SK-N-SH (cell line): ENCODE data around the gene GALNT14. TPM values are rescaled to one million over a fixed set of nuclear protein-coding genes. Genes with fewer than 3 reads are reported as not detected.

Source experiments
- CTCF ChIA-PET: fragments of 300-600, 350-600 bp; formaldehyde crosslinking; extraction: SDS; loops from one replicate; lab custom pipeline; 2021; lab: Yijun Ruan, JAX
- POLR2A ChIA-PET: fragments of 350-600 bp; sonication (Branson Sonifier 250); formaldehyde crosslinking; extraction: SDS; loops from one replicate; lab custom pipeline; 2020; ENCODE audit warnings: antibody characterized with exemption, inconsistent platforms; lab: Yijun Ruan, JAX
- DNase-seq: peaks from one replicate; pipeline ENCODE4 v3.0.0; 2012
- H2AFZ ChIP-seq: fragments of 200-600 bp; sonication (generic); 2 replicates; pipeline ENCODE4 v1.8.1; 2016; ENCODE audit warnings: antibody characterized with exemption, mild to moderate bottlenecking, low read depth
- H3F3A ChIP-seq: fragments of 200-600 bp; sonication (generic); replicated peaks from 2 replicates; pipeline ENCODE3; 2016; ENCODE audit warnings: antibody characterized with exemption, mild to moderate bottlenecking; ENCODE audit not compliant: insufficient read depth
- H3K27ac ChIP-seq, 2 experiments: fragments of 200-500 bp in 1 of 2; fragments of 200-600 bp in 1 of 2; sonication (Bioruptor generic) in 1 of 2; sonication (generic), shearing (Covaris generic) in 1 of 2; 2 replicates each; pipeline versions ENCODE4 v1.5.1 to v1.6.1; 2014 to 2016; ENCODE audit warnings: low read depth in 2 of 2, inconsistent platforms in 1 of 2, low read length in 1 of 2, mild to moderate bottlenecking in 1 of 2, mixed read lengths in 1 of 2
- H3K27me3 ChIP-seq: fragments of 200-600 bp; sonication (generic), shearing (Covaris generic); 2 replicates; pipeline ENCODE4 v1.6.1; 2016; ENCODE audit warnings: mixed run types; ENCODE audit not compliant: insufficient read depth
- H3K36me3 ChIP-seq, 2 experiments: fragments of 200-500 bp in 1 of 2; fragments of 200-600 bp in 1 of 2; sonication (Bioruptor generic) in 1 of 2; sonication (generic) in 1 of 2; replicated peaks in 1 of 2; 2 replicates each; pipeline versions ENCODE3 to v1.5.1; 2014 to 2016; ENCODE audit warnings: low read length in 1 of 2, mild to moderate bottlenecking in 1 of 2; ENCODE audit not compliant: insufficient read depth in 2 of 2, control insufficient read depth in 1 of 2
- H3K4me1 ChIP-seq, 2 experiments: fragments of 200-500 bp in 1 of 2; fragments of 200-600 bp in 1 of 2; sonication (Bioruptor generic) in 1 of 2; sonication (generic), shearing (Covaris generic) in 1 of 2; 2 replicates each; pipeline versions ENCODE4 v1.5.1 to v1.6.1; 2014 to 2016; ENCODE audit warnings: low read depth in 1 of 2, low read length in 1 of 2, mixed run types in 1 of 2; ENCODE audit not compliant: insufficient read depth in 2 of 2, control insufficient read depth in 1 of 2
- H3K4me2 ChIP-seq: fragments of 200-600 bp; sonication (generic), shearing (Covaris generic); 2 replicates; pipeline ENCODE4 v1.6.1; 2017; ENCODE audit warnings: mixed run types
- H3K4me3 ChIP-seq, 2 experiments: fragments of 200-500 bp in 1 of 2; fragments of 200-600 bp in 1 of 2; sonication (Bioruptor generic) in 1 of 2; sonication (generic), shearing (Covaris generic) in 1 of 2; 2 replicates each; pipeline versions ENCODE4 v1.5.1 to v1.8.1; 2014 to 2016; ENCODE audit warnings: low read depth in 2 of 2, inconsistent platforms in 1 of 2, low read length in 1 of 2, mild to moderate bottlenecking in 1 of 2, mixed read lengths in 1 of 2, moderate library complexity in 1 of 2
- H3K79me2 ChIP-seq: fragments of 200-600 bp; sonication (generic); 2 replicates; pipeline ENCODE4 v1.8.1; 2017; ENCODE audit warnings: mild to moderate bottlenecking; ENCODE audit not compliant: insufficient read depth
- H3K9ac ChIP-seq: fragments of 200-600 bp; sonication (generic); 2 replicates; pipeline ENCODE4 v1.6.1; 2017; ENCODE audit warnings: mixed run types
- H3K9me2 ChIP-seq: fragments of 200-600 bp; sonication (generic); 2 replicates; pipeline ENCODE4 v1.6.1; 2017; ENCODE audit warnings: mixed run types
- H3K9me3 ChIP-seq: fragments of 200-600 bp; sonication (generic); 2 replicates; pipeline ENCODE4 v1.6.1; 2017; ENCODE audit warnings: mixed run types, mild to moderate bottlenecking, moderate library complexity
- H4K20me1 ChIP-seq: fragments of 200-600 bp; sonication (generic); 2 replicates; pipeline ENCODE4 v1.6.1; 2017; ENCODE audit warnings: mild to moderate bottlenecking, mixed run types; ENCODE audit not compliant: insufficient read depth
- CHD2 ChIP-seq: fragments of 150-350 bp; IDR thresholded peaks from 2 replicates; pipeline ENCODE4 v1.6.1; 2018; ENCODE audit warnings: low read length; ENCODE audit not compliant: partially characterized antibody
- ELF1 ChIP-seq: IDR thresholded peaks from 2 replicates; pipeline ENCODE4 v1.4.0; 2012
- EZH2phosphoT487 ChIP-seq: fragments of 200-600 bp; sonication (generic); IDR thresholded peaks from 2 replicates; pipeline ENCODE4 v1.6.1; 2017; ENCODE audit warnings: low read depth, mixed run types, mild to moderate bottlenecking, antibody characterized with exemption, moderate library complexity, borderline replicate concordance
- FOSL2 ChIP-seq: IDR thresholded peaks from 2 replicates; pipeline ENCODE4 v1.4.0; 2012; ENCODE audit warnings: low read depth, mild to moderate bottlenecking, moderate library complexity, borderline replicate concordance
- FOXM1 ChIP-seq: IDR thresholded peaks from 2 replicates; pipeline ENCODE4 v1.4.0; 2012; ENCODE audit warnings: low read depth, mild to moderate bottlenecking
- JUND ChIP-seq: IDR thresholded peaks from 2 replicates; pipeline ENCODE4 v1.4.0; 2012
- MEF2A ChIP-seq: IDR thresholded peaks from 2 replicates; pipeline ENCODE4 v1.4.0; 2012; ENCODE audit warnings: low read depth, borderline replicate concordance
- POLR2AphosphoS5 ChIP-seq: IDR thresholded peaks from 2 replicates; pipeline ENCODE4 v1.6.1; 2012; ENCODE audit warnings: low read depth, low read length
- RAD21 ChIP-seq: IDR thresholded peaks from 2 replicates; pipeline ENCODE4 v1.6.1; 2012; ENCODE audit warnings: mild to moderate bottlenecking, low read length
- RXRA ChIP-seq: IDR thresholded peaks from 2 replicates; pipeline ENCODE4 v1.4.0; 2012; ENCODE audit warnings: low read depth, mild to moderate bottlenecking, borderline replicate concordance
- SIN3A ChIP-seq: IDR thresholded peaks from 2 replicates; pipeline ENCODE4 v1.6.1; 2012; ENCODE audit warnings: low read depth, mild to moderate bottlenecking, low read length, moderate library complexity, borderline replicate concordance
- SMC3 ChIP-seq: IDR thresholded peaks from 2 replicates; pipeline ENCODE4 v1.6.1; 2012; ENCODE audit warnings: low read depth, low read length, improper control_type of control experiment
- TAF1 ChIP-seq: IDR thresholded peaks from 2 replicates; pipeline ENCODE4 v1.6.1; 2012; ENCODE audit warnings: low read depth, mild to moderate bottlenecking, low read length, moderate library complexity, borderline replicate concordance
- YY1 ChIP-seq: IDR thresholded peaks from 2 replicates; pipeline ENCODE4 v1.4.0; 2012; ENCODE audit warnings: low read depth, mild to moderate bottlenecking
- ZBTB33 ChIP-seq: IDR thresholded peaks from 2 replicates; pipeline ENCODE4 v1.4.0; 2012; ENCODE audit warnings: low read depth, borderline replicate concordance
- WGBS: methylation state at CpG from one replicate; pipeline ENCODE4 v1.1.6; 2017; ENCODE audit warnings: low lambda C conversion rate; 5-methylcytosine and 5-hydroxymethylcytosine counted together
- polyA plus RNA-seq, 3 experiments: library from polyadenylated mRNA; depleted of rRNA; stranded (reverse); fragments of >200 nt; gene quantifications; 2 replicates each; pipeline ENCODE4 v1.2.3, GENCODE V29; 2012

GALNT14 gene
- polyA plus RNA-seq, 1 of the 3 experiments (the other 2 are of a cell fraction): 1.6 TPM

DNA sequence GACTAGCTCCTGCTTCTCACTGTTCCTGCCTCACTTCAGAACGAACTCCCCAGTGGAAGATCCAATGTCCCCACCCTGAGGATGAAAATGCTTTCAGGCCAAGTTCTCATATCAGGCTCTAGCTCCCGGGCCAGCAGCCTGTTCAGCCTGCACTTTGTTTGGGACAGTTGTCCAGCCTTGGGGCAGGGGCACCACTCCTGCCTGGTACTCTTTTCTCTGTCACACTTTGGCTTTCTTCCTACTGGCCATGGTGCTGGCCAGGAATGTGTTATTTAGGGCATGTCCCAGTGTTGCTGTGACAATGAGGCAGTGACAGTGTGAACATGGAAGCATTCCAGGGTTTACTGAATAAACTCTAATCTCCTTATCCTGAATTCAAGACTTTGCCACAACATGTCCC lies 154.1 kb downstream of the GALNT14 start:
- ChIA-PET CTCF (interaction anchor here (1.1 to 2.5 kb wide), 4 partner anchors 24 to 273 kb away, joined by 3 to 7 read pairs (median 4); partner anchors contain the start of gene GALNT14), POLR2A (no interaction called here)
- Histone ChIP-seq H3K27ac (peak overlapping the region in 1 of 2 experiments; percentile 96; a peak in 1 of 4 replicates), H4K20me1 (no peaks in the 10 kb centered on the region), H3K27me3 (no peaks in the 10 kb centered on the region), H3K4me2 (no peak overlapping the region), H3K9me3 (no peaks in the 10 kb centered on the region), H2AFZ (no peak overlapping the region), H3K9me2 (no peaks in the 10 kb centered on the region), H3K4me3 (no peak overlapping the region), H3K36me3 (no peaks in the 10 kb centered on the region), H3F3A (no peaks in the 10 kb centered on the region), H3K9ac (no peak overlapping the region), H3K4me1 (peaks cover 0 to 82% of the 10 kb centered on the region in 2 experiments; a peak in 2 of 4 replicates), H3K79me2 (no peaks in the 10 kb centered on the region)
- 40% methylated on average over 2 of the region's 2 CpGs for WGBS
- no peak for DNase-seq
- TF ChIP-seq TAF1 (no peak), FOXM1 (no peak), SIN3A (no peak), MEF2A (no peak), ZBTB33 (no peak), SMC3 (no peak), POLR2AphosphoS5 (no peak)

- no peaks in the 10 kb centered on the region for H3K79me2 ChIP-seq
- no peak overlapping the region for H3K9ac ChIP-seq
- H3K36me3 ChIP-seq: no peaks in the 10 kb centered on the region
- H3K9me3 ChIP-seq: no peaks in the 10 kb centered on the region
- 53% methylated on average over 8 of the region's 8 CpGs for WGBS
- H3K4me2 ChIP-seq: no peak overlapping the region
- H3K27ac ChIP-seq: peak overlapping the region in 1 of 2 experiments; percentile 80; a peak in 2 of 4 replicates
- H2AFZ ChIP-seq: no peak overlapping the region
- no peak for DNase-seq
- POLR2A ChIA-PET: no interaction called here
- CTCF ChIA-PET: interaction anchor here (0.6 to 2.7 kb wide), 5 partner anchors 17 to 817 kb away, joined by 3 to 14 read pairs (median 4); partner anchors contain the start of gene GALNT14
- no peaks in the 10 kb centered on the region for H3F3A ChIP-seq
- no peaks in the 10 kb centered on the region for H3K27me3 ChIP-seq
- H4K20me1 ChIP-seq: no peaks in the 10 kb centered on the region
- no peak overlapping the region for H3K4me3 ChIP-seq
- no peaks in the 10 kb centered on the region for H3K9me2 ChIP-seq
- H3K4me1 ChIP-seq: peaks cover 0 to 71% of the 10 kb centered on the region in 2 experiments; a peak in 2 of 4 replicates
- no peak for TF ChIP-seq YY1
- no peak for TF ChIP-seq RAD21
- no peak for TF ChIP-seq JUND
- no peak for TF ChIP-seq FOSL2
- TF ChIP-seq RXRA: no peak
- no peak for TF ChIP-seq CHD2
- TF ChIP-seq EZH2phosphoT487: no peak
- TF ChIP-seq POLR2AphosphoS5: no peak
- TF ChIP-seq ELF1: no peak
Measured at GRCh38 chr2:30981510-30981909, 156.7 kb downstream of the GALNT14 start.
